ENCODE data around the gene EMILIN1. TPM values are rescaled to one million over a fixed set of nuclear protein-coding genes. Genes with fewer than 3 reads are reported as not detected.
A peak's percentile ranks its signal among the peaks of the same experiment; 100 is the strongest.

Gene EMILIN1
- 46.8 TPM for total RNA-seq

- DNase-seq (ENCODE audit: low spot score): peak; percentile 92
- peak; percentile 92 for ATAC-seq
- intact Hi-C loops (cut with DNase I): no loop called here
Measured at GRCh38 chr2:27078267-27079194, at the start of gene EMILIN1. TSS of gene EMILIN1 (plus strand) at chr2:27078615. CDS start at chr2:27079066, 451 bp downstream.

GRCh38 chr2:27029051-27029450 lies 49.4 kb upstream of the EMILIN1 start:
- intact Hi-C loops (cut with DNase I): no loop called here
- ATAC-seq (no peak), DNase-seq (ENCODE audit: low spot score) (no peak)

GRCh38 chr2:27032495-27033252 lies 45.7 kb upstream of the EMILIN1 start, which contains the start of gene TMEM214:
TSS of gene TMEM214 (plus strand) at chr2:27032965. CDS start at chr2:27033016, 51 bp downstream.
- intact Hi-C loops (cut with DNase I): no loop called here
- DNase-seq (ENCODE audit: low spot score) (peak; percentile 93), ATAC-seq (peak; percentile 98)

- ATAC-seq: peak; percentile 2
- intact Hi-C loops (cut with DNase I): no loop called here
- no peak for DNase-seq (ENCODE audit: low spot score)
Measured at GRCh38 chr2:27033253-27033852, 45.1 kb upstream of the EMILIN1 start.

GRCh38 chr2:27038012-27038411 lies 40.4 kb upstream of the EMILIN1 start:
- DNase-seq (ENCODE audit: low spot score) (no peak), ATAC-seq (no peak)
- intact Hi-C loops (cut with DNase I): no loop called here

GRCh38 chr2:27038631-27039339 lies 39.6 kb upstream of the EMILIN1 start:
- no peak for ATAC-seq

GRCh38 chr2:27039426-27039825 lies 39.0 kb upstream of the EMILIN1 start:
- no peak for DNase-seq (ENCODE audit: low spot score)
- intact Hi-C loops (cut with DNase I): no loop called here
- ATAC-seq: no peak

More at GRCh38 chr2:27038631-27039339, 39.6 kb upstream of the EMILIN1 start:
- DNase-seq (ENCODE audit: low spot score): no peak
- intact Hi-C loops (cut with DNase I): no loop called here

GRCh38 chr2:27039871-27040270 lies 38.5 kb upstream of the EMILIN1 start:
- intact Hi-C loops (cut with DNase I): no loop called here
- no peak for ATAC-seq
- DNase-seq (ENCODE audit: low spot score): no peak

GRCh38 chr2:27040282-27040681 lies 38.1 kb upstream of the EMILIN1 start:
- peak; percentile 23 for ATAC-seq
- DNase-seq (ENCODE audit: low spot score): no peak
- intact Hi-C loops (cut with DNase I): no loop called here

GRCh38 chr2:27041752-27042151 lies 36.7 kb upstream of the EMILIN1 start:
- ATAC-seq: no peak
- intact Hi-C loops (cut with DNase I): no loop called here
- no peak for DNase-seq (ENCODE audit: low spot score)

- intact Hi-C loops (cut with DNase I): no loop called here
- ATAC-seq (no peak), DNase-seq (ENCODE audit: low spot score) (no peak)
Measured at GRCh38 chr2:27042159-27042661, 36.2 kb upstream of the EMILIN1 start.

- intact Hi-C loops (cut with DNase I): no loop called here
- ATAC-seq: no peak
Measured at GRCh38 chr2:27042985-27043634, 35.3 kb upstream of the EMILIN1 start.

GRCh38 chr2:27049422-27050280 lies 28.8 kb upstream of the EMILIN1 start:
- peak; percentile 24 for ATAC-seq
- intact Hi-C loops (cut with DNase I): no loop called here
- peak; percentile 73 for DNase-seq (ENCODE audit: low spot score)

More at GRCh38 chr2:27042985-27043634, 35.3 kb upstream of the EMILIN1 start:
- no peak for DNase-seq (ENCODE audit: low spot score)

- DNase-seq (ENCODE audit: low spot score): peak; percentile 96
- ATAC-seq: peak; percentile 94
- intact Hi-C loops (cut with DNase I): no loop called here
Measured at GRCh38 chr2:27050281-27050995, 28.0 kb upstream of the EMILIN1 start.

GRCh38 chr2:27050996-27051901 lies 27.2 kb upstream of the EMILIN1 start, which contains the start of gene AGBL5:
TSS of gene AGBL5 (plus strand) at chr2:27051668. CDS start at chr2:27052959, 1,291 bp downstream.
- peak; percentile 93 for ATAC-seq

More at GRCh38 chr2:27050996-27051901, 27.2 kb upstream of the EMILIN1 start, which contains the start of gene AGBL5:
- intact Hi-C loops (cut with DNase I): no loop called here
- peak; percentile 98 for DNase-seq (ENCODE audit: low spot score)

All from sciatic nerve (tissue), 2 donors.